ENCODE measurements around the gene PRL. TPM values are rescaled to one million over a fixed set of nuclear protein-coding genes. Genes with fewer than 3 reads are reported as not detected.

Gene PRL
- total RNA-seq (under 1 TPM in 1 of 5 donors, not detected in 4; 0.82 TPM), total RNA-seq (0 to 0.68 (median 0.06) reads per million in 29 experiments)
- total RNA-seq (2013) = 0.07 TPM

DNA sequence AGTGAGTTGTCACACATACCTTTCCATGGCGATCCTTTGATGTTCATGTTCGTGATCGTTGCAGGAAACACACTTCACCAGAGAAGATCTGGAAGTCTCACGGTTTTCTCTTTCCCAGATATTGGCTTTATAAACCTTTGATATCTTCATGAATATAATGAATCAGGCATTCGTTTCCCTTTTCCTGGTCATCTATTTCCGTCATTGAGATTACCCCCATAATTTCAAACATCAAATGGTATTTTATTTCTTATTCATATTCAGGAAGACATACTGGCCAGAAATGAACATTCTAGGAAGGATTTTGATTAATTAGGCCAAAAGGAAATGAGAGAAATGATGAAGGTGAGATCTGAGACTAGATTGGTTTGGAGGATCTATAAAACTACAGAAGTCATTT is at the start of gene PRL:
Gene PRL, minus strand, starts transcription at position 101 of the 400 bp plus-strand sequence. Its CDS starts 54 bp downstream, at position 47.
- H3K36me3 Mint-ChIP-seq = no peaks in the 10 kb centered on the region
- H3K4me3 ChIP-seq (ENCODE audit: control insufficient read depth in 1 of 2, extremely low read depth in 1 of 2, low read length in 1 of 2) = no peak within 1 kb of the TSS
- ChIA-PET POLR2A (no interaction called here), CTCF (no interaction called here)
- no peaks in the 10 kb centered on the region for H3K27me3 ChIP-seq (replicated peaks in 1 of 2; ENCODE audit: control insufficient read depth in 2 of 2, extremely low read depth in 1 of 2, insufficient read depth in 2 of 2, low read length in 1 of 2)
- H3K27ac ChIP-seq (ENCODE audit: low read length) = no peak within 1 kb of the TSS
- no peaks in the 10 kb centered on the region for H3K4me1 Mint-ChIP-seq
- H3K4me1 ChIP-seq (ENCODE audit: control insufficient read depth in 1 of 2, extremely low read depth in 1 of 2, insufficient read depth in 2 of 2, low read length in 2 of 2) = no peaks in the 10 kb centered on the region
- peaks cover 0 to 14% (median 0%) of the 10 kb centered on the region in 3 donors for H3K9me3 Mint-ChIP-seq
- no peak within 1 kb of the TSS for H3K27ac Mint-ChIP-seq
- no peaks in the 10 kb centered on the region for H3K9me3 ChIP-seq
- no peaks in the 10 kb centered on the region for H3K36me3 ChIP-seq (ENCODE audit: control insufficient read depth in 2 of 2, extremely low read depth in 1 of 2, insufficient read depth in 1 of 2, low read length in 1 of 2)
- H3K4me3 Mint-ChIP-seq = no peak within 1 kb of the TSS
- ATAC-seq (replicated peaks in 1 of 4) (no peak), DNase-seq (no peak)
- WGBS (ENCODE audit: insufficient coverage) = 88% methylated on average over 4 of the region's 6 CpGs
- H3K27me3 Mint-ChIP-seq = no peaks in the 10 kb centered on the region

DNA sequence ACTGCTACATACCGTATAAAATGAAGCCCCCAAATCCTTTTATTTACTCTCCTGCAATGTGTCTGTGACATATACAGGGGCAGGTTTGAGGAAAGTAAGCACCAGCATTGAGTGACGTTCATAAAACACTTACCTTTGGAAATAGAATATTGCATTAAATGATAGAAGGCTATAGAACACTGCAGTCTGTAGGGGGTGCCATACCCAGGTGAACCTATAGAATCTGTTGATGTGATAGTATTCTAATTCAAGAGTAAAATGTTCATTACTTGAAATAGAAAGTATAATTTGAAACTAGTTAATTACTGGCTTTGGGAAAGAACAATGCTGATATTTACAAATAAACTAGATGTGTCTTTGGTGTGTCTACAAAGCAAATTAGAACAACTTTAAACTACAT is 47.0 kb upstream of the PRL start:
- H3K27ac Mint-ChIP-seq = no peak overlapping the region
- Histone ChIP-seq H3K36me3 (ENCODE audit: control insufficient read depth in 2 of 2, extremely low read depth in 1 of 2, insufficient read depth in 1 of 2, low read length in 1 of 2) (no peaks in the 10 kb centered on the region), H3K4me1 (ENCODE audit: control insufficient read depth in 1 of 2, extremely low read depth in 1 of 2, insufficient read depth in 2 of 2, low read length in 2 of 2) (no peaks in the 10 kb centered on the region), H3K27me3 (replicated peaks in 1 of 2; ENCODE audit: control insufficient read depth in 2 of 2, extremely low read depth in 1 of 2, insufficient read depth in 2 of 2, low read length in 1 of 2) (no peaks in the 10 kb centered on the region), H3K9me3 (no peaks in the 10 kb centered on the region), H3K4me3 (ENCODE audit: control insufficient read depth in 1 of 2, extremely low read depth in 1 of 2, low read length in 1 of 2) (no peak overlapping the region), H3K27ac (ENCODE audit: low read length) (no peak overlapping the region)
- no peaks in the 10 kb centered on the region for H3K4me1 Mint-ChIP-seq
- no peak for ATAC-seq (replicated peaks in 1 of 4)
- CTCF ChIA-PET = no interaction called here
- POLR2A ChIA-PET = no interaction called here
- peaks cover 8 to 12% (median 9%) of the 10 kb centered on the region in 3 donors for H3K9me3 Mint-ChIP-seq
- no peaks in the 10 kb centered on the region for H3K36me3 Mint-ChIP-seq
- H3K4me3 Mint-ChIP-seq = no peak overlapping the region
- no peak for DNase-seq
- WGBS (ENCODE audit: insufficient coverage) = no CpG with 5 or more reads among the region's 2 CpGs
- peaks cover 0 to 3% of the 10 kb centered on the region in 2 donors for H3K27me3 Mint-ChIP-seq

DNA sequence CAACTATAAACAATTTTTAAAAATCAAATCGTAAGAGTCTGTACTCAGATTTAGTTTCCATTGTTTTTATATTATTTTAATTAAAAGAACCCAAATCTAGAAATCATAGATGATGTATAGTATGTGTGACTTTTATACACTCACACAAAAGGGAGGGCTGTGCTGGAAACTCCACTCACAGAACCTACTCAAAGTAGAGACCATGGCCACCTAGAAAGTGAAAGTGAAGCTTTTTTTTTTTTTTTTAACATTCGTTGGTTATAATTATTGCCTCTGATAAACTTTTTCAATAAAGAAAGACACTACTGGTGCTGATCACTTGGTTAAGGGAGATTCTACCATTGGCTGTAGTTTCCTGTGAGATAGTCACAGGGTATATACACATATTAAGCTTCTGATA is 37.9 kb upstream of the PRL start:
- POLR2A ChIA-PET = no interaction called here
- no peaks in the 10 kb centered on the region for H3K36me3 ChIP-seq (ENCODE audit: control insufficient read depth in 2 of 2, extremely low read depth in 1 of 2, insufficient read depth in 1 of 2, low read length in 1 of 2)
- CTCF ChIA-PET = no interaction called here

DNA sequence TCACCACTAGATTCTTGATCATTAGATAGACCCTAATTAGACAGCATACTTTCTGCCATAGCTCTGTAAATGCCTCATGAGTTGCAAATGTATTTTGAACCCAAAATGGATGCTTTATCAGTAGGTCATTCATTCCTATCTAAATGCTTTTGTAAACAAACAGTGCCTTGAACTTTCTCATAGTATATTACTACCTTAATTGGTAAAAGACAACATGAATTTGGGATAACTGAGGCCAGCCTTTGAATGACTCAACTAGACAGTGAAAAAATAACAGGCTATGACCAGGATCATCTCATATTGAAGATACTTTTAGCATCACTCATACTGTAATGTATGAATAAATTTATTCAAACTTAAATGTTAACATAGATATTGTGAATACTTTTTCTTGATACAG is 37.0 kb upstream of the PRL start:
- H3K36me3 ChIP-seq (ENCODE audit: control insufficient read depth in 2 of 2, extremely low read depth in 1 of 2, insufficient read depth in 1 of 2, low read length in 1 of 2) = no peaks in the 10 kb centered on the region
- no peak overlapping the region for H3K4me3 Mint-ChIP-seq
- H3K4me1 Mint-ChIP-seq = peaks cover 0 to 1% (median 0%) of the 10 kb centered on the region in 3 donors
- no peaks in the 10 kb centered on the region for H3K9me3 ChIP-seq
- H3K4me3 ChIP-seq (ENCODE audit: control insufficient read depth in 1 of 2, extremely low read depth in 1 of 2, low read length in 1 of 2) = no peak overlapping the region
- no peak overlapping the region for H3K27ac ChIP-seq (ENCODE audit: low read length)
- no peaks in the 10 kb centered on the region for H3K27me3 ChIP-seq (replicated peaks in 1 of 2; ENCODE audit: control insufficient read depth in 2 of 2, extremely low read depth in 1 of 2, insufficient read depth in 2 of 2, low read length in 1 of 2)
- CTCF ChIA-PET = no interaction called here
- H3K9me3 Mint-ChIP-seq = peaks cover 0 to 6% (median 2%) of the 10 kb centered on the region in 3 donors
- no peaks in the 10 kb centered on the region for H3K36me3 Mint-ChIP-seq
- H3K4me1 ChIP-seq (ENCODE audit: control insufficient read depth in 1 of 2, extremely low read depth in 1 of 2, insufficient read depth in 2 of 2, low read length in 2 of 2) = no peaks in the 10 kb centered on the region
- POLR2A ChIA-PET = no interaction called here
- DNase-seq = no peak
- no peak for ATAC-seq (replicated peaks in 1 of 4)
- H3K27me3 Mint-ChIP-seq = no peaks in the 10 kb centered on the region
- no peak overlapping the region for H3K27ac Mint-ChIP-seq

More for the DNA sequence above, 37.9 kb upstream of the PRL start:
- Mint-ChIP-seq H3K27me3 (peaks cover 0 to 3% of the 10 kb centered on the region in 2 donors), H3K4me3 (no peak overlapping the region), H3K36me3 (no peaks in the 10 kb centered on the region), H3K27ac (no peak overlapping the region), H3K4me1 (peaks cover 0 to 1% (median 0%) of the 10 kb centered on the region in 3 donors), H3K9me3 (peaks cover 0 to 4% (median 2%) of the 10 kb centered on the region in 3 donors)
- WGBS (ENCODE audit: insufficient coverage) = no CpG with 5 or more reads among the region's 2 CpGs
- Histone ChIP-seq H3K9me3 (no peaks in the 10 kb centered on the region), H3K27ac (ENCODE audit: low read length) (no peak overlapping the region), H3K27me3 (replicated peaks in 1 of 2; ENCODE audit: control insufficient read depth in 2 of 2, extremely low read depth in 1 of 2, insufficient read depth in 2 of 2, low read length in 1 of 2) (no peaks in the 10 kb centered on the region), H3K4me1 (ENCODE audit: control insufficient read depth in 1 of 2, extremely low read depth in 1 of 2, insufficient read depth in 2 of 2, low read length in 2 of 2) (no peaks in the 10 kb centered on the region), H3K4me3 (ENCODE audit: control insufficient read depth in 1 of 2, extremely low read depth in 1 of 2, low read length in 1 of 2) (no peak overlapping the region)
- ATAC-seq (replicated peaks in 1 of 4) (no peak), DNase-seq (no peak)

DNA sequence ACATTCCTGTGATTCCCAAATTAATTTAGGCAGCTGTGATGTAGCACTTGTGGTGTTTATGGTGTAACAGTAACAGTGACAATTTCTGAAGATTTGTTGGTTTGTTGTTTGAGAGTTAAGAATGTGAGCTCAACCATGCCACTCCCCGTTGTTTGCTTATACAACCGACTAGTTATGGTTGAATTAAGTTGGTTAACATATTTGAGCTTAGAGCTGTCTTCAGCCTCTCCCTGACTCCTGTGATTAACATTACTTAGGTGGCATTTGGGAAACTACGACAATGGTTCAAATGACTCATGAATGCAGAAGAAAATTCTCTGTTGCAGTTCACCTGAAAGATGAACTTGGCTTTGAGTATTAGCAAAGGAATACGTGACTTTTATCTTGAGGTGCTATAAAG is 35.9 kb upstream of the PRL start:
- POLR2A ChIA-PET = no interaction called here
- Histone ChIP-seq H3K27me3 (replicated peaks in 1 of 2; ENCODE audit: control insufficient read depth in 2 of 2, extremely low read depth in 1 of 2, insufficient read depth in 2 of 2, low read length in 1 of 2) (no peaks in the 10 kb centered on the region), H3K4me3 (ENCODE audit: control insufficient read depth in 1 of 2, extremely low read depth in 1 of 2, low read length in 1 of 2) (no peak overlapping the region), H3K36me3 (ENCODE audit: control insufficient read depth in 2 of 2, extremely low read depth in 1 of 2, insufficient read depth in 1 of 2, low read length in 1 of 2) (no peaks in the 10 kb centered on the region), H3K9me3 (no peaks in the 10 kb centered on the region), H3K4me1 (ENCODE audit: control insufficient read depth in 1 of 2, extremely low read depth in 1 of 2, insufficient read depth in 2 of 2, low read length in 2 of 2) (no peaks in the 10 kb centered on the region), H3K27ac (ENCODE audit: low read length) (no peak overlapping the region)
- Mint-ChIP-seq H3K27me3 (no peaks in the 10 kb centered on the region), H3K4me1 (peaks cover 0 to 1% (median 0%) of the 10 kb centered on the region in 3 donors), H3K27ac (no peak overlapping the region), H3K36me3 (no peaks in the 10 kb centered on the region), H3K9me3 (peaks cover 0 to 6% (median 2%) of the 10 kb centered on the region in 3 donors), H3K4me3 (no peak overlapping the region)
- CTCF ChIA-PET = no interaction called here
- DNase-seq = no peak
- ATAC-seq (replicated peaks in 1 of 4) = no peak
- WGBS (ENCODE audit: insufficient coverage) = 100% methylated on average over 1 of the region's 4 CpGs

DNA sequence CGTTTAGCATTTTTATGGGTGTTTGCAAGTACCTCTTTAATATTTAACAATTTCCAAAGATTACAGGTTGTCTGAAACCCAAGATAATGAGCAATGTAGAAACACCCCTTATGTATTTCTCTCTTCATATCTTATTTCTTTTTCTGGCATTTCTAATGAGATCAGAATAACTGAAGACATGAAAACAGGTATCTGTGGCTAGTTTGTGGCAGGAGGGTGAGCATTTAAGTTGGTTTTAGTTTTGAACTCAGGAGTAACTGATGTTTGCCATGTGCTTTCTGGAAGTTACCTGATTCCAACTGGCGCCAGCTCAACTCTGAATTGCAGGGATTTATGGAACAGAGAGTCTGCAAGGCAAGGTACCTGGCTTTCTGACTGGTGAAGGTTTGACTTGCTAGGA is 35.4 kb upstream of the PRL start:
- no peaks in the 10 kb centered on the region for H3K27me3 Mint-ChIP-seq
- H3K27me3 ChIP-seq (replicated peaks in 1 of 2; ENCODE audit: control insufficient read depth in 2 of 2, extremely low read depth in 1 of 2, insufficient read depth in 2 of 2, low read length in 1 of 2) = no peaks in the 10 kb centered on the region
- ChIA-PET POLR2A (no interaction called here), CTCF (no interaction called here)
- 80% methylated on average over 1 of the region's 2 CpGs for WGBS (ENCODE audit: insufficient coverage)
- no peaks in the 10 kb centered on the region for H3K36me3 ChIP-seq (ENCODE audit: control insufficient read depth in 2 of 2, extremely low read depth in 1 of 2, insufficient read depth in 1 of 2, low read length in 1 of 2)
- no peak overlapping the region for H3K27ac Mint-ChIP-seq
- peaks cover 0 to 6% (median 2%) of the 10 kb centered on the region in 3 donors for H3K9me3 Mint-ChIP-seq
- ATAC-seq (replicated peaks in 1 of 4) = no peak
- H3K27ac ChIP-seq (ENCODE audit: low read length) = no peak overlapping the region
- no peak overlapping the region for H3K4me3 ChIP-seq (ENCODE audit: control insufficient read depth in 1 of 2, extremely low read depth in 1 of 2, low read length in 1 of 2)
- H3K4me1 Mint-ChIP-seq = peaks cover 0 to 1% (median 0%) of the 10 kb centered on the region in 3 donors
- DNase-seq = no peak
- no peaks in the 10 kb centered on the region for H3K9me3 ChIP-seq
- H3K4me1 ChIP-seq (ENCODE audit: control insufficient read depth in 1 of 2, extremely low read depth in 1 of 2, insufficient read depth in 2 of 2, low read length in 2 of 2) = no peaks in the 10 kb centered on the region
- no peaks in the 10 kb centered on the region for H3K36me3 Mint-ChIP-seq
- H3K4me3 Mint-ChIP-seq = no peak overlapping the region

DNA sequence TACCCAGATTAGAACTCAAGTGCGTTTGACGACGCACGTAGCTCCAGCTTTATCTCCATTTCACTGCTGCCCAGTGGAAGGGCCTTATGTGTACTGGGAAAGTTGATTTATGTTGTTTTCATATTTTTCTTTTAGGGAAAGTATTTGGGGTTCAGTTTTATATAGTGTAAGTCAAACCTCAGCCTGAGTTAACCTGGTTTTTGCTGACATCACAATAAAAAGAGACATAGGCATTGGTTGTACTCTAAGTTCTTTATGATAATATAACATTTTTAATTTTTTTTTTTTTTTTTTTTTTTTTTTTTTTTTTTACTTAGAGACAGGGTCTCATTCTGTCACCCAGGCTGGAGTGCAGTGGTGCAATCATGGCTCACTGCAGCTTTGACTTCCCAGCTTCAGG is 34.1 kb upstream of the PRL start:
- CTCF ChIA-PET = no interaction called here
- 93% methylated on average over 3 of the region's 4 CpGs for WGBS (ENCODE audit: insufficient coverage)
- peaks cover 0 to 6% (median 2%) of the 10 kb centered on the region in 3 donors for H3K9me3 Mint-ChIP-seq

More for the DNA sequence above, 34.1 kb upstream of the PRL start:
- no peak overlapping the region for H3K4me3 ChIP-seq (ENCODE audit: control insufficient read depth in 1 of 2, extremely low read depth in 1 of 2, low read length in 1 of 2)
- POLR2A ChIA-PET = no interaction called here
- no peak overlapping the region for H3K4me3 Mint-ChIP-seq
- no peaks in the 10 kb centered on the region for H3K27me3 ChIP-seq (replicated peaks in 1 of 2; ENCODE audit: control insufficient read depth in 2 of 2, extremely low read depth in 1 of 2, insufficient read depth in 2 of 2, low read length in 1 of 2)
- no peak for DNase-seq
- H3K4me1 ChIP-seq (ENCODE audit: control insufficient read depth in 1 of 2, extremely low read depth in 1 of 2, insufficient read depth in 2 of 2, low read length in 2 of 2) = no peaks in the 10 kb centered on the region
- no peaks in the 10 kb centered on the region for H3K36me3 Mint-ChIP-seq
- H3K27me3 Mint-ChIP-seq = no peaks in the 10 kb centered on the region
- no peak overlapping the region for H3K27ac ChIP-seq (ENCODE audit: low read length)
- no peak overlapping the region for H3K27ac Mint-ChIP-seq
- H3K36me3 ChIP-seq (ENCODE audit: control insufficient read depth in 2 of 2, extremely low read depth in 1 of 2, insufficient read depth in 1 of 2, low read length in 1 of 2) = no peaks in the 10 kb centered on the region
- ATAC-seq (replicated peaks in 1 of 4) = no peak
- no peaks in the 10 kb centered on the region for H3K9me3 ChIP-seq
- H3K4me1 Mint-ChIP-seq = peaks cover 0 to 1% (median 0%) of the 10 kb centered on the region in 3 donors

Data from T-cell (primary cell).